Kidney (tissue), 14 donors: ENCODE measurements around the gene LRATD1. TPM values are rescaled to one million over a fixed set of nuclear protein-coding genes. Genes with fewer than 3 reads are reported as not detected.

Source experiments
- DNase-seq, 5 donors: peaks; one replicate each; pipeline ENCODE4 v3.0.0-alpha.2; 2013 to 2020
- FAIRE-seq: peaks from 2 replicates; lab custom pipeline; 2012; peaks lifted over from hg19 to GRCh38; lab: Jason Lieb, UNC
- H3K27ac ChIP-seq, 2 donors: one replicate each; pipeline ENCODE4 v1.7.0; 2013; ENCODE audit warnings: low read depth in 2 of 2, low read length in 2 of 2, inconsistent platforms in 1 of 2
- H3K27me3 ChIP-seq: one replicate; pipeline ENCODE4 v1.7.1; 2013; ENCODE audit warnings: low read length, inconsistent platforms; ENCODE audit not compliant: control insufficient read depth, insufficient read depth
- H3K36me3 ChIP-seq, 3 donors: one replicate each; pipeline versions ENCODE4 v1.7.0 to v1.7.1; 2013; ENCODE audit warnings: low read length in 3 of 3, control low read depth in 1 of 3, inconsistent platforms in 1 of 3; ENCODE audit not compliant: insufficient read depth in 3 of 3, control insufficient read depth in 2 of 3
- H3K4me1 ChIP-seq, 3 donors: one replicate each; pipeline versions ENCODE4 v1.7.0 to v1.7.1; 2013; ENCODE audit warnings: low read length in 3 of 3, inconsistent platforms in 1 of 3, low read depth in 1 of 3; ENCODE audit not compliant: control insufficient read depth in 2 of 3, insufficient read depth in 2 of 3
- H3K4me3 ChIP-seq, 3 donors: one replicate each; pipeline versions ENCODE4 v1.7.0 to v1.8.1; 2013; ENCODE audit warnings: low read length in 3 of 3, control low read depth in 1 of 3, inconsistent platforms in 1 of 3
- H3K9ac ChIP-seq, 3 donors: one replicate each; pipeline versions ENCODE4 v1.7.0 to v1.7.1; 2013; ENCODE audit warnings: low read length in 3 of 3, control low read depth in 1 of 3, inconsistent platforms in 1 of 3
- H3K9me3 ChIP-seq, 3 donors: one replicate each; pipeline versions ENCODE4 v1.7.0 to v1.7.1; 2013; ENCODE audit warnings: low read length in 3 of 3, control low read depth in 1 of 3, inconsistent platforms in 1 of 3; ENCODE audit not compliant: control insufficient read depth in 2 of 3, insufficient read depth in 1 of 3
- CTCF ChIP-seq: IDR thresholded peaks from 3 replicates; pipeline ENCODE4 v1.5.1; 2012; ENCODE audit warnings: mild to moderate bottlenecking, moderate library complexity, borderline replicate concordance; ENCODE audit not compliant: insufficient read depth; ENCODE audit errors: extremely low read depth
- intact Hi-C: fragments of 100-400 bp; cut with DNase I; formaldehyde crosslinking; loops from one replicate; pipeline ENCODE4 v1.11.1; 2022
- polyA plus RNA-seq: library from polyadenylated mRNA; stranded (reverse); fragments of 350-450 nt; fragmentation: Illumina TruSeq; extraction: RNeasy Lipid Tissue Mini Kit (QIAGEN cat#74804); gene quantifications from one replicate; pipeline ENCODE4 v1.2.3, GENCODE V29; 2014; ENCODE audit warnings: low read depth, low replicate concordance; ENCODE audit not compliant: insufficient read depth
- total RNA-seq: library from RNA; stranded (reverse); fragmentation: NEBNext Ultra II Directional; extraction: Animal tissue kit (Norgen Biotek cat#: 25700); gene quantifications from one replicate; pipeline ENCODE4 v1.2.1, GENCODE V29; 2021
- donor health status: control.
- donor health status: control.
- donor health status: control.
- donor health status: control.
- donor health status: control.
- donor health status: DM: yes; HTN: yes; CAD: no.
- donor health status: Normal renal cell carcinoma (clear cell type).

Gene LRATD1
- total and polyA plus RNA-seq, 2 donors from 2014 or later: 4.2 to 17.3 TPM

- Histone ChIP-seq H3K9me3 (no peaks in the 10 kb centered on the region), H3K36me3 (no peaks in the 10 kb centered on the region), H3K27me3 (no peaks in the 10 kb centered on the region), H3K4me3 (no peak overlapping the region), H3K9ac (no peak overlapping the region), H3K4me1 (no peaks in the 10 kb centered on the region), H3K27ac (no peak overlapping the region)
- FAIRE-seq (no peak), DNase-seq (no peak)
- intact Hi-C loops: no loop called here
- TF ChIP-seq CTCF: no peak
Observed at GRCh38 chr2:14608245-14608644, 24.3 kb upstream of the LRATD1 start.

- no peak for DNase-seq
- Histone ChIP-seq H3K4me1 (no peaks in the 10 kb centered on the region), H3K27ac (no peak overlapping the region), H3K9me3 (no peaks in the 10 kb centered on the region), H3K36me3 (no peaks in the 10 kb centered on the region), H3K9ac (no peak overlapping the region), H3K27me3 (no peaks in the 10 kb centered on the region), H3K4me3 (no peak overlapping the region)
- no peak for TF ChIP-seq CTCF
- no peak for FAIRE-seq
- intact Hi-C loops: no loop called here
Observed at GRCh38 chr2:14614017-14614416, 18.5 kb upstream of the LRATD1 start.

DNA sequence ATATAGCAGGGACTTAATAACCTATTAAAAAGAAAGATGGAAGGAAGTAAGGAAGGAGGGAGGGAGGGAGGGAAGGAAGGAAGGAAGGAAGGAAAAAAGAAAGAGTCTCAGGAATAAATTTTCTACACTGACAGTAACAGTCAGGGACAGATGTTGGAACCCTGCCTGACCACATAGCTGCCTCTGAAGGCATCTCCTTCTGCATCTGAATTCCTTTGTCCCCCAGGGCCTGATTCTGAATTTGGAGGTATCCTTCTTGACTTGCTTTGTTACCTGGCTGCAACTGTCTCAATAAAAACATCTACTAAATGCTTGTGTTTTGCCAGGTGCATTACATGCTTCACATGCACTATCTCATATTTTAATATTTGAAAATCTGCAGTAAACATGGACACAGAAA lies 17.4 kb upstream of the LRATD1 start:
- TF ChIP-seq CTCF: no peak
- Histone ChIP-seq H3K9me3 (no peaks in the 10 kb centered on the region), H3K4me1 (no peaks in the 10 kb centered on the region), H3K36me3 (no peaks in the 10 kb centered on the region), H3K4me3 (no peak overlapping the region), H3K27me3 (no peaks in the 10 kb centered on the region), H3K9ac (no peak overlapping the region), H3K27ac (no peak overlapping the region)
- intact Hi-C loops: no loop called here
- no peak for FAIRE-seq
- no peak for DNase-seq

- no peak overlapping the region for H3K4me3 ChIP-seq
- intact Hi-C loops: no loop called here
- H3K9ac ChIP-seq: no peak overlapping the region
- H3K36me3 ChIP-seq: no peaks in the 10 kb centered on the region
- FAIRE-seq (no peak), DNase-seq (no peak)
- no peak overlapping the region for H3K27ac ChIP-seq
- no peaks in the 10 kb centered on the region for H3K9me3 ChIP-seq
- no peaks in the 10 kb centered on the region for H3K27me3 ChIP-seq
- no peak for TF ChIP-seq CTCF
- no peaks in the 10 kb centered on the region for H3K4me1 ChIP-seq
Observed at GRCh38 chr2:14615760-14616159, 16.8 kb upstream of the LRATD1 start.
